Measurements from ENCODE around the gene SH2B3. TPM values are rescaled to one million over a fixed set of nuclear protein-coding genes. Genes with fewer than 3 reads are reported as not detected.

The SH2B3 gene
- total and polyA plus RNA-seq, 2 experiments from 2014 or later, result 8.1 to 59.3 TPM

DNA sequence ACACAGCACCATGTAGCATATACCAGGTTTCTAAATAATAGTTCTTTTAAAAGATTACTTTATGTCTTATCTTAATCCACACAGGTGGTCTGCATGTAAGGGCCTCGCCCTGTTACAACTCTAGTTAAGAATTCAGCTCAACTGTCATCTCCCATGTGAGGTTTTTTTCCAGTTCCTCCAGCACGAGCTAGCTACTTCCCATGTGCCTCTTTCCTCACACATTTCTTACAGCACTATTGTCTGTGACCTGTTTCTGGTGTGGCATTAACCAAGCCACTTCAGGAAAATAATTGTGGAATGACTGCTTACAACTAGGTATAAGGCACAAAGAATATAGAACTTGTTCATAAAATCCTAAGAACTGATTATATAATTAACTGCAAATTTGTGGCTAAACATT lies 65.5 kb downstream of the SH2B3 start:
- H3K4me1 ChIP-seq (ENCODE audit: insufficient read depth), result no peaks in the 10 kb centered on the region
- H3K4me3 ChIP-seq, result no peak overlapping the region
- Mint-ChIP-seq H3K4me3 (no peak overlapping the region), H3K27ac (0 out of 2 replicates have a peak overlapping the region, but pooled peaks have one; percentile 1), H3K4me1 (no peaks in the 10 kb centered on the region), H3K27me3 (ENCODE audit: insufficient read depth, low read depth, poor library complexity) (no peaks in the 10 kb centered on the region), H3K36me3 (ENCODE audit: low read depth) (peaks cover 45% of the 10 kb centered on the region), H3K9me3 (no peaks in the 10 kb centered on the region)
- no peak for ATAC-seq
- 0 out of 2 replicates have a peak, but pooled peaks cover 8% of the 10 kb centered on the region for H4K20me1 ChIP-seq (replicated peaks; ENCODE audit: insufficient read depth)
- H3K36me3 ChIP-seq (ENCODE audit: insufficient read depth), result peaks cover 17% of the 10 kb centered on the region
- no peaks in the 10 kb centered on the region for H3K27me3 ChIP-seq (ENCODE audit: insufficient read depth)
- no peak overlapping the region for H3K27ac ChIP-seq (ENCODE audit: low read depth)
- no peaks in the 10 kb centered on the region for H3K9me2 ChIP-seq (ENCODE audit: insufficient read depth)
- no peak for DNase-seq (ENCODE audit: low spot score)
- H2AFZ ChIP-seq, result no peak overlapping the region
- H3F3A ChIP-seq (replicated peaks; ENCODE audit: low read depth), result no peaks in the 10 kb centered on the region
- no peak for TF ChIP-seq STAT1 (IDR thresholded peaks at IDR 0.05; ENCODE audit: unreplicated experiment)
- H3K4me2 ChIP-seq, result no peak overlapping the region
- no peaks in the 10 kb centered on the region for H3K79me2 ChIP-seq (replicated peaks; ENCODE audit: insufficient read depth)

DNA sequence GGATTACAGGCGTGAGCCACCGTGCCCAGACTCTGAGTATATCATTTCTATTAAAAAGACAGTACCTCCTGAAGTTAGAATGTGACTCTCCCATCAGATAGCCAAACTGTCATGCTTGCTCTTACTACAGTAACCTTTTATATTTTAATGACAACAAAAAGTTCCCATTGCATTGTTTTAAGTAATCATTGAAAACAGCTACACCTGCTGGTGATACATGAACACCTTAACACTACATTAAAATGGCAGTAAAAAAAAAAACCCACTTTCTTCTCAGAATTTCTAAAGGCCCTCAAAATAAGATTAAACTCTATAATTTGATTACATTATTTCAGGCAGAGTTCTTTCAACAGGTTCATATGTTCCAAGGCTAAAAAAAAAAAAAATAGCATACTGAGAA lies 76.7 kb downstream of the SH2B3 start:
- DNase-seq (ENCODE audit: low spot score) (peak; percentile 49), ATAC-seq (no peak)
- Mint-ChIP-seq H3K27me3 (ENCODE audit: insufficient read depth, low read depth, poor library complexity) (no peaks in the 10 kb centered on the region), H3K9me3 (no peaks in the 10 kb centered on the region), H3K4me1 (no peaks in the 10 kb centered on the region), H3K4me3 (no peak overlapping the region), H3K27ac (no peak overlapping the region), H3K36me3 (ENCODE audit: low read depth) (peaks cover 64% of the 10 kb centered on the region)
- no peak overlapping the region for H3K27ac ChIP-seq (ENCODE audit: low read depth)
- TF ChIP-seq ZNF331 (CRISPR knock-in tag; IDR thresholded peaks at IDR 0.05; ENCODE audit: low read depth), result no peak
- TF ChIP-seq, protein P1, sequence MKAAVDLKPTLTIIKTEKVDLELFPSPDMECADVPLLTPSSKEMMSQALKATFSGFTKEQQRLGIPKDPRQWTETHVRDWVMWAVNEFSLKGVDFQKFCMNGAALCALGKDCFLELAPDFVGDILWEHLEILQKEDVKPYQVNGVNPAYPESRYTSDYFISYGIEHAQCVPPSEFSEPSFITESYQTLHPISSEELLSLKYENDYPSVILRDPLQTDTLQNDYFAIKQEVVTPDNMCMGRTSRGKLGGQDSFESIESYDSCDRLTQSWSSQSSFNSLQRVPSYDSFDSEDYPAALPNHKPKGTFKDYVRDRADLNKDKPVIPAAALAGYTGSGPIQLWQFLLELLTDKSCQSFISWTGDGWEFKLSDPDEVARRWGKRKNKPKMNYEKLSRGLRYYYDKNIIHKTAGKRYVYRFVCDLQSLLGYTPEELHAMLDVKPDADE (IDR thresholded peaks at IDR 0.05), result no peak
- TF ChIP-seq, protein P2, sequence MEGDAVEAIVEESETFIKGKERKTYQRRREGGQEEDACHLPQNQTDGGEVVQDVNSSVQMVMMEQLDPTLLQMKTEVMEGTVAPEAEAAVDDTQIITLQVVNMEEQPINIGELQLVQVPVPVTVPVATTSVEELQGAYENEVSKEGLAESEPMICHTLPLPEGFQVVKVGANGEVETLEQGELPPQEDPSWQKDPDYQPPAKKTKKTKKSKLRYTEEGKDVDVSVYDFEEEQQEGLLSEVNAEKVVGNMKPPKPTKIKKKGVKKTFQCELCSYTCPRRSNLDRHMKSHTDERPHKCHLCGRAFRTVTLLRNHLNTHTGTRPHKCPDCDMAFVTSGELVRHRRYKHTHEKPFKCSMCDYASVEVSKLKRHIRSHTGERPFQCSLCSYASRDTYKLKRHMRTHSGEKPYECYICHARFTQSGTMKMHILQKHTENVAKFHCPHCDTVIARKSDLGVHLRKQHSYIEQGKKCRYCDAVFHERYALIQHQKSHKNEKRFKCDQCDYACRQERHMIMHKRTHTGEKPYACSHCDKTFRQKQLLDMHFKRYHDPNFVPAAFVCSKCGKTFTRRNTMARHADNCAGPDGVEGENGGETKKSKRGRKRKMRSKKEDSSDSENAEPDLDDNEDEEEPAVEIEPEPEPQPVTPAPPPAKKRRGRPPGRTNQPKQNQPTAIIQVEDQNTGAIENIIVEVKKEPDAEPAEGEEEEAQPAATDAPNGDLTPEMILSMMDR (conservative IDR thresholded peaks at IDR 0.05; ENCODE audit: low read depth in 2 of 2), result peak in 1 of 2 experiments; percentile 51; a peak in 3 of 4 replicates
- H3K36me3 ChIP-seq (ENCODE audit: insufficient read depth), result peaks cover 38% of the 10 kb centered on the region
- no peaks in the 10 kb centered on the region for H3K4me1 ChIP-seq (ENCODE audit: insufficient read depth)
- peaks cover 10% of the 10 kb centered on the region; the same call in 1 of the 2 replicates for H4K20me1 ChIP-seq (replicated peaks; ENCODE audit: insufficient read depth)
- no peaks in the 10 kb centered on the region for H3K27me3 ChIP-seq (ENCODE audit: insufficient read depth)
- H3K9me2 ChIP-seq (ENCODE audit: insufficient read depth), result no peaks in the 10 kb centered on the region
- H3K79me2 ChIP-seq (replicated peaks; ENCODE audit: insufficient read depth), result no peaks in the 10 kb centered on the region; the same call in 1 of the 2 replicates
- no peak overlapping the region for H2AFZ ChIP-seq
- H3K4me2 ChIP-seq, result no peak overlapping the region
- H3F3A ChIP-seq (replicated peaks; ENCODE audit: low read depth), result no peaks in the 10 kb centered on the region
- no peak overlapping the region for H3K4me3 ChIP-seq

DNA sequence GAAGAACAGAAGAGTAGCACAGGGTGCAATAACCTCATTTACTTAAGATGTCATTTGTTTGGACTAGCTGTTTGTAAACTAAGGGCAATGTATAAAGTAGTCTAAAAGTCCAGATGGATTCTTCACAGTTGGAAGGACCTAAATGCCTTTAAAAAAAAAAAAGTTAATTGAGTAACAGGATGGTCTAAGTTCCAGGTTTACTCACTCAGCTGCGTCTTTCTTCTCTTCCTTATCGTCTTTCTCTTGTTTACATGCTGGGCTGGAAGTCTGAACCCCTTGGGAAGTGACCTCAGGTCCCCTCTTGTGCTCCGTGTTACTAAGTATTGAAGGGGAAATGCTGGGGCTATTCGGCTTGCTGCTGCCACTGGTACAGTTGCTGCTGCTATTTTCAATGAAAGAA lies 82.5 kb downstream of the SH2B3 start:
- Histone ChIP-seq H3F3A (replicated peaks; ENCODE audit: low read depth) (no peaks in the 10 kb centered on the region), H4K20me1 (replicated peaks; ENCODE audit: insufficient read depth) (0 out of 2 replicates have a peak, but pooled peaks cover 4% of the 10 kb centered on the region), H3K36me3 (ENCODE audit: insufficient read depth) (peaks cover 35% of the 10 kb centered on the region), H3K27me3 (ENCODE audit: insufficient read depth) (no peaks in the 10 kb centered on the region), H3K4me2 (no peak overlapping the region), H3K9me2 (ENCODE audit: insufficient read depth) (no peaks in the 10 kb centered on the region), H2AFZ (no peak overlapping the region), H3K27ac (ENCODE audit: low read depth) (no peak overlapping the region), H3K4me3 (no peak overlapping the region), H3K4me1 (ENCODE audit: insufficient read depth) (no peaks in the 10 kb centered on the region), H3K79me2 (replicated peaks; ENCODE audit: insufficient read depth) (no peaks in the 10 kb centered on the region)
- peaks cover 57% of the 10 kb centered on the region for H3K36me3 Mint-ChIP-seq (ENCODE audit: low read depth)
- DNase-seq (ENCODE audit: low spot score) (no peak), ATAC-seq (no peak)
- H3K9me3 Mint-ChIP-seq, result no peaks in the 10 kb centered on the region
- H3K4me3 Mint-ChIP-seq, result no peak overlapping the region
- H3K27ac Mint-ChIP-seq, result no peak overlapping the region
- no peaks in the 10 kb centered on the region for H3K27me3 Mint-ChIP-seq (ENCODE audit: insufficient read depth, low read depth, poor library complexity)
- no peaks in the 10 kb centered on the region for H3K4me1 Mint-ChIP-seq
- TF ChIP-seq POLR2AphosphoS5 (IDR thresholded peaks at IDR 0.05; ENCODE audit: low read depth), result no peak
- TF ChIP-seq STAT1 (IDR thresholded peaks at IDR 0.05; ENCODE audit: unreplicated experiment), result no peak
- TF ChIP-seq, protein P2 (conservative IDR thresholded peaks at IDR 0.05; ENCODE audit: low read depth in 2 of 2), result no peak
- no peak for TF ChIP-seq ZNF331 (CRISPR knock-in tag; IDR thresholded peaks at IDR 0.05; ENCODE audit: low read depth)
- no peak for TF ChIP-seq NANOG (IDR thresholded peaks at IDR 0.05; ENCODE audit: borderline replicate concordance)
- TF ChIP-seq, protein P1 (IDR thresholded peaks at IDR 0.05), result no peak
- TF ChIP-seq CREB1 (CRISPR knock-in tag; IDR thresholded peaks at IDR 0.05; ENCODE audit: low read depth), result no peak
- TF ChIP-seq EZH2phosphoT487 (IDR thresholded peaks at IDR 0.05; ENCODE audit: unreplicated experiment), result no peak

Measured in GM23338 (cell line).